ENCODE measurements around the gene CYP4F12. TPM values are rescaled to one million over a fixed set of nuclear protein-coding genes. Genes with fewer than 3 reads are reported as not detected.

Gene CYP4F12
- total and polyA plus RNA-seq, 2 of the 4 experiments (the other 2 are of a cell fraction), result not detected

DNA sequence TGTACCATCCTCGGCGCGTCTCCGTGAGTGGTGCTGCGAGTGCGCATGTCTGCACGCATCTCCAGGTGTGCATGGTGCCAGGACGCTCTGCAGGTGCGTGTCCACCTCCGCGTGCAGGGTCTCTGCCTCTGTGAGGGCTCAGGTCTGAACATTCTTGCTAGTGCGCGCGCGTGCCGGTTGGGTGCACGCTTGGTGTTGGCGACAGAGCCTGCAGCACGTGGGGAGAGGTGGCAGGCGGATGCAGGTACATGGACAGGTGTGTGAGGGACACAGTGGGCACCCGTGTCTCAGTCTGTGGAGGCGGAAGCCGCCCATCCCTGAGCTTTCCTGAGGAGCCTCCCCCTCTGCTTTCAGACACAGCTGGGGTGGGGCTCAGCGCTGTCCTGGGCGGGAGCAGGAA, 50.1 kb downstream of the CYP4F12 start:
- H4K91ac ChIP-seq (ENCODE audit: insufficient read depth, low read depth, low read length), result no peak overlapping the region
- no peaks in the 10 kb centered on the region for H3K79me1 ChIP-seq (ENCODE audit: low read depth in 1 of 2, low read length in 2 of 2)
- no peaks in the 10 kb centered on the region for H3K9me1 ChIP-seq (ENCODE audit: insufficient read depth, low read length)
- no peak for ATAC-seq (ENCODE audit: low read depth)
- H3K4ac ChIP-seq (ENCODE audit: low read depth, low read length), result no peak overlapping the region
- H2AFZ ChIP-seq (replicated peaks; ENCODE audit: low read length, poor library complexity), result peak overlapping the region; percentile 21
- H2BK20ac ChIP-seq (ENCODE audit: low read depth, low read length), result no peak overlapping the region
- H3K9me3 ChIP-seq (ENCODE audit: control insufficient read depth, insufficient read depth, low read length), result peaks cover 17% of the 10 kb centered on the region
- no peaks in the 10 kb centered on the region for H4K20me1 ChIP-seq (ENCODE audit: insufficient read depth, low read length)
- no TSS peak for BruUV-seq (replicated peaks)
- intact Hi-C loops (cut with micrococcal nuclease) (no loop called here), dilution Hi-C loops (cut with HindIII; ENCODE audit: low sequenced_read_pairs, unreplicated experiment) (no loop called here), in situ Hi-C loops (cut with MboI; ENCODE audit: low sequenced_read_pairs) (no loop called here)
- H3K4me1 ChIP-seq (ENCODE audit: control insufficient read depth, insufficient read depth, low read length), result no peaks in the 10 kb centered on the region
- no peak overlapping the region for H2AK5ac ChIP-seq (ENCODE audit: low read depth, low read length)
- ChIA-PET CTCF (no interaction called here), POLR2A (ENCODE audit: unreplicated experiment) (no interaction called here)
- no peak overlapping the region for H4K5ac ChIP-seq (ENCODE audit: low read depth, low read length)
- H4K8ac ChIP-seq (ENCODE audit: low read depth in 2 of 2, low read length in 2 of 2), result no peak overlapping the region
- H3K14ac ChIP-seq (replicated peaks; ENCODE audit: low read depth, low read length), result no peak overlapping the region
- no peaks in the 10 kb centered on the region for H3K36me3 ChIP-seq (ENCODE audit: control insufficient read depth, insufficient read depth, low read length)
- 13% methylated on average over 12 of the region's 25 CpGs; no CpG with 5 or more reads in 1 of the 2 experiments for WGBS, 2 experiments (ENCODE audit: extremely low coverage in 2 of 2, insufficient read length in 1 of 2)
- H2AK9ac ChIP-seq (replicated peaks; ENCODE audit: low read depth, low read length, poor library complexity), result no peak overlapping the region
- DNase-seq, result no peak
- H2BK5ac ChIP-seq (ENCODE audit: low read depth, low read length, poor library complexity, severe bottlenecking), result no peak overlapping the region
- no peak overlapping the region for H3K4me2 ChIP-seq (ENCODE audit: low read depth, low read length)
- no peak overlapping the region for H2BK15ac ChIP-seq (ENCODE audit: low read depth, low read length)
- H2BK120ac ChIP-seq (ENCODE audit: low read depth, low read length), result no peak overlapping the region
- no peak overlapping the region for H3K23ac ChIP-seq (ENCODE audit: low read depth, low read length)
- no peak overlapping the region for H3K56ac ChIP-seq (ENCODE audit: extremely low read depth, insufficient read depth, low read length)
- H3K27me3 ChIP-seq (ENCODE audit: control insufficient read depth, insufficient read depth, low read length), result no peaks in the 10 kb centered on the region
- no peak overlapping the region for H3K9ac ChIP-seq (ENCODE audit: low read depth, low read length)
- H3K27ac ChIP-seq (ENCODE audit: insufficient read depth, low read length), result no peak overlapping the region
- no peak overlapping the region for H3K18ac ChIP-seq (ENCODE audit: low read depth, low read length)
- no peak for TF ChIP-seq RCOR1 (IDR thresholded peaks at IDR 0.05; ENCODE audit: insufficient replicate concordance, low read length)
- no peak for TF ChIP-seq RAD21 (IDR thresholded peaks at IDR 0.05; ENCODE audit: low read length)
- TF ChIP-seq CEBPB (IDR thresholded peaks at IDR 0.05; ENCODE audit: low read depth, low read length), result no peak
- no peak for TF ChIP-seq MAFK (IDR thresholded peaks at IDR 0.05; ENCODE audit: low read depth, low read length)
- TF ChIP-seq, protein P1, sequence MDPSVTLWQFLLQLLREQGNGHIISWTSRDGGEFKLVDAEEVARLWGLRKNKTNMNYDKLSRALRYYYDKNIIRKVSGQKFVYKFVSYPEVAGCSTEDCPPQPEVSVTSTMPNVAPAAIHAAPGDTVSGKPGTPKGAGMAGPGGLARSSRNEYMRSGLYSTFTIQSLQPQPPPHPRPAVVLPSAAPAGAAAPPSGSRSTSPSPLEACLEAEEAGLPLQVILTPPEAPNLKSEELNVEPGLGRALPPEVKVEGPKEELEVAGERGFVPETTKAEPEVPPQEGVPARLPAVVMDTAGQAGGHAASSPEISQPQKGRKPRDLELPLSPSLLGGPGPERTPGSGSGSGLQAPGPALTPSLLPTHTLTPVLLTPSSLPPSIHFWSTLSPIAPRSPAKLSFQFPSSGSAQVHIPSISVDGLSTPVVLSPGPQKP (IDR thresholded peaks at IDR 0.05; ENCODE audit: borderline replicate concordance, low read depth, low read length), result no peak
- no peak for TF ChIP-seq POLR2A (IDR thresholded peaks at IDR 0.05; ENCODE audit: low read depth, low read length)
- TF ChIP-seq CHD1 (IDR thresholded peaks at IDR 0.05; ENCODE audit: low read depth, low read length), result no peak
- no peak for TF ChIP-seq BHLHE40 (IDR thresholded peaks at IDR 0.05; ENCODE audit: low read depth, low read length)
- TF ChIP-seq NFE2L2 (IDR thresholded peaks at IDR 0.05; ENCODE audit: low read depth, low read length), result no peak
- TF ChIP-seq, protein P2, sequence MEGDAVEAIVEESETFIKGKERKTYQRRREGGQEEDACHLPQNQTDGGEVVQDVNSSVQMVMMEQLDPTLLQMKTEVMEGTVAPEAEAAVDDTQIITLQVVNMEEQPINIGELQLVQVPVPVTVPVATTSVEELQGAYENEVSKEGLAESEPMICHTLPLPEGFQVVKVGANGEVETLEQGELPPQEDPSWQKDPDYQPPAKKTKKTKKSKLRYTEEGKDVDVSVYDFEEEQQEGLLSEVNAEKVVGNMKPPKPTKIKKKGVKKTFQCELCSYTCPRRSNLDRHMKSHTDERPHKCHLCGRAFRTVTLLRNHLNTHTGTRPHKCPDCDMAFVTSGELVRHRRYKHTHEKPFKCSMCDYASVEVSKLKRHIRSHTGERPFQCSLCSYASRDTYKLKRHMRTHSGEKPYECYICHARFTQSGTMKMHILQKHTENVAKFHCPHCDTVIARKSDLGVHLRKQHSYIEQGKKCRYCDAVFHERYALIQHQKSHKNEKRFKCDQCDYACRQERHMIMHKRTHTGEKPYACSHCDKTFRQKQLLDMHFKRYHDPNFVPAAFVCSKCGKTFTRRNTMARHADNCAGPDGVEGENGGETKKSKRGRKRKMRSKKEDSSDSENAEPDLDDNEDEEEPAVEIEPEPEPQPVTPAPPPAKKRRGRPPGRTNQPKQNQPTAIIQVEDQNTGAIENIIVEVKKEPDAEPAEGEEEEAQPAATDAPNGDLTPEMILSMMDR (conservative IDR thresholded peaks at IDR 0.05; ENCODE audit: low read depth, low read length), result no peak
- TF ChIP-seq RFX5 (IDR thresholded peaks at IDR 0.05; ENCODE audit: low read depth, low read length), result no peak
- TF ChIP-seq FOS (IDR thresholded peaks at IDR 0.05; ENCODE audit: low read depth, low read length), result no peak
- H3K4me3 ChIP-seq (ENCODE audit: insufficient read depth, low read depth, low read length), result no peak overlapping the region

Data from IMR-90 (cell line).